SH-SY5Y (cell line): ENCODE data around the gene ERICH3.

Experiments
- GATA2 ChIP-seq: IDR thresholded peaks from 2 replicates; pipeline ENCODE4 v1.6.1; 2011; ENCODE audit warnings: mild to moderate bottlenecking, low read depth, low read length
- GATA3 ChIP-seq: IDR thresholded peaks from 2 replicates; pipeline ENCODE4 v1.6.1; 2011; ENCODE audit warnings: low read depth, mild to moderate bottlenecking, low read length, moderate library complexity

GRCh38 chr1:74684301-74684700 lies 10.7 kb upstream of the ERICH3 start:
- TF ChIP-seq GATA3, result no peak
- TF ChIP-seq GATA2, result no peak
